Heart left ventricle (tissue), 13 donors: ENCODE results near the gene DGKB.

Experiments used
- CTCF ChIP-seq, 12 donors: fragments of 200-600 bp; sonication (generic) in 4 of 12; IDR thresholded peaks; one replicate each; pipeline versions ENCODE4 v1.5.0 to v1.8.0; 2018 to 2022; ENCODE audit warnings: antibody characterized with exemption in 12 of 12, mild to moderate bottlenecking in 5 of 12
- POLR2A ChIP-seq, 2 donors: fragments of 450-650 bp; IDR thresholded peaks; one replicate each; pipeline ENCODE4 v1.6.1; 2017; ENCODE audit warnings: antibody characterized with exemption in 2 of 2, mild to moderate bottlenecking in 2 of 2, moderate library complexity in 2 of 2
- donor health status: ischemic (EF 13 %, LVEDD 7.1; RV severe dilation, severe dysfunction).
- donor health status: DM: no; HTN: yes; CAD: no.
- donor health status: DM: no; HTN: no; CAD: no.
- donor health status: ischemic (EF 25% LVEDD 6.9; RV normal size, moderate dysfunction).
- donor health status: ischemic (EF 25% LVEDD 5.7; RV mildly dilated, moderate dysfunction).
- donor health status: ischemic (EF 35%, LVEDD 5.7; RV mildly dilated, moderate dysfunction).
- donor health status: nonischemic (EF 11% LVEDD 7.7; RV severe dilation, severe dysfunction).
- donor health status: DM: yes; HTN: yes; CAD: no.
- donor health status: PGD.
- donor health status: ischemic (EF 29% LVEDD 5.4; RV normal size, mild dysfunction).
- donor health status: nonischemic (EF 23%, LVEDD 6.1; RV moderate dilation, normal function).

- no peak for TF ChIP-seq POLR2A (IDR thresholded peaks at IDR 0.05)
- no peak for TF ChIP-seq CTCF (IDR thresholded peaks at IDR 0.05)
These were observed 351.2 kb downstream of the DGKB start for GRCh38 chr7:14551310-14551709.
